IMR-90 (cell line): Measurements from ENCODE around the gene SPRY1. TPM values are rescaled to one million over a fixed set of nuclear protein-coding genes. Genes with fewer than 3 reads are reported as not detected.
A peak's percentile ranks its signal among the peaks of the same experiment; 100 is the strongest.

ENCODE experiments used
- ATAC-seq: fragments of 200-7000 bp; cut with Tn5 transposase; 2 replicates; pipeline ENCODE4 v1.9.1; 2020; ENCODE audit warnings: low read depth, mild to moderate bottlenecking, moderate library complexity
- BruUV-seq: library from RNA; stranded (reverse); fragments of 400-500 nt; replicated peaks from 2 replicates; lab custom pipeline; 2021; lab: Mats Ljungman, UMichigan
- CTCF ChIA-PET: fragments of 300-600 bp; formaldehyde crosslinking; extraction: SDS; loops from one replicate; lab custom pipeline; 2021; ENCODE audit warnings: antibody characterized with exemption; lab: Yijun Ruan, JAX
- POLR2A ChIA-PET: fragments of 300-600 bp; sonication (Branson Sonifier 250); formaldehyde crosslinking; loops from one replicate; lab custom pipeline; 2022; ENCODE audit warnings: antibody characterized with exemption; ENCODE audit not compliant: unreplicated experiment; lab: Charles Lee
- DNase-seq: peaks from one replicate; pipeline ENCODE4 v3.0.0; 2013
- H2AFZ ChIP-seq: replicated peaks from 2 replicates; pipeline ENCODE3; 2013; ENCODE audit warnings: low read length, mild to moderate bottlenecking; ENCODE audit not compliant: poor library complexity
- H2AK5ac ChIP-seq: 2 replicates; pipeline ENCODE4 v1.6.1; 2013; ENCODE audit warnings: low read depth, low read length, inconsistent platforms
- H2AK9ac ChIP-seq: replicated peaks from 2 replicates; pipeline ENCODE3; 2013; ENCODE audit warnings: mild to moderate bottlenecking, low read depth, low read length, moderate library complexity; ENCODE audit not compliant: poor library complexity
- H2BK120ac ChIP-seq: 2 replicates; pipeline ENCODE4 v1.6.1; 2013; ENCODE audit warnings: low read depth, low read length, inconsistent platforms
- H2BK15ac ChIP-seq: 3 replicates; pipeline ENCODE4 v1.6.1; 2013; ENCODE audit warnings: low read depth, low read length, inconsistent platforms
- H2BK20ac ChIP-seq: 2 replicates; pipeline ENCODE4 v1.6.1; 2013; ENCODE audit warnings: low read depth, mild to moderate bottlenecking, inconsistent platforms, low read length, moderate library complexity
- H2BK5ac ChIP-seq: 2 replicates; pipeline ENCODE4 v1.6.1; 2013; ENCODE audit warnings: mild to moderate bottlenecking, low read depth, low read length, inconsistent platforms; ENCODE audit not compliant: poor library complexity, severe bottlenecking
- H3K14ac ChIP-seq: replicated peaks from 2 replicates; pipeline ENCODE4 v1.6.1; 2013; ENCODE audit warnings: low read depth, low read length, inconsistent platforms
- H3K18ac ChIP-seq: 2 replicates; pipeline ENCODE4 v1.6.1; 2013; ENCODE audit warnings: low read depth, low read length, control low read depth
- H3K23ac ChIP-seq: 2 replicates; pipeline ENCODE4 v1.6.1; 2013; ENCODE audit warnings: low read depth, low read length, inconsistent platforms
- H3K27ac ChIP-seq: 2 replicates; pipeline ENCODE4 v1.5.1; 2013; ENCODE audit warnings: mild to moderate bottlenecking, control low read depth, low read length; ENCODE audit not compliant: insufficient read depth
- H3K27me3 ChIP-seq: 2 replicates; pipeline ENCODE4 v1.6.1; 2013; ENCODE audit warnings: low read length; ENCODE audit not compliant: control insufficient read depth, insufficient read depth
- H3K36me3 ChIP-seq: 2 replicates; pipeline ENCODE4 v1.6.1; 2013; ENCODE audit warnings: low read length, mixed read lengths; ENCODE audit not compliant: control insufficient read depth, insufficient read depth
- H3K4ac ChIP-seq: 2 replicates; pipeline ENCODE4 v1.6.1; 2013; ENCODE audit warnings: low read depth, low read length, inconsistent platforms
- H3K4me1 ChIP-seq: 2 replicates; pipeline ENCODE4 v1.6.1; 2013; ENCODE audit warnings: low read length, mixed read lengths; ENCODE audit not compliant: control insufficient read depth, insufficient read depth
- H3K4me2 ChIP-seq: 2 replicates; pipeline ENCODE4 v1.6.1; 2013; ENCODE audit warnings: low read depth, mild to moderate bottlenecking, control low read depth, low read length, moderate library complexity
- H3K4me3 ChIP-seq: 2 replicates; pipeline ENCODE4 v1.5.1; 2013; ENCODE audit warnings: low read depth, mild to moderate bottlenecking, control low read depth, low read length, moderate library complexity; ENCODE audit not compliant: insufficient read depth
- H3K56ac ChIP-seq: 2 replicates; pipeline ENCODE4 v1.6.1; 2013; ENCODE audit warnings: low read length, inconsistent platforms; ENCODE audit not compliant: insufficient read depth; ENCODE audit errors: extremely low read depth
- H3K79me1 ChIP-seq, 2 experiments: 2 replicates each; pipeline ENCODE4 v1.6.1; 2013; ENCODE audit warnings: low read length in 2 of 2, inconsistent platforms in 1 of 2, low read depth in 1 of 2
- H3K9ac ChIP-seq: 2 replicates; pipeline ENCODE4 v1.6.1; 2013; ENCODE audit warnings: low read depth, low read length, control low read depth
- H3K9me1 ChIP-seq: 2 replicates; pipeline ENCODE4 v1.6.1; 2013; ENCODE audit warnings: low read length, inconsistent platforms; ENCODE audit not compliant: insufficient read depth
- H3K9me3 ChIP-seq: 2 replicates; pipeline ENCODE4 v1.6.1; 2013; ENCODE audit warnings: low read length; ENCODE audit not compliant: control insufficient read depth, insufficient read depth
- H4K20me1 ChIP-seq: 2 replicates; pipeline ENCODE4 v1.6.1; 2013; ENCODE audit warnings: low read length, inconsistent platforms; ENCODE audit not compliant: insufficient read depth
- H4K5ac ChIP-seq: 2 replicates; pipeline ENCODE4 v1.6.1; 2013; ENCODE audit warnings: mild to moderate bottlenecking, low read depth, low read length, control low read depth
- H4K8ac ChIP-seq, 2 experiments: 2 replicates each; pipeline ENCODE4 v1.6.1; 2013; ENCODE audit warnings: low read depth in 2 of 2, low read length in 2 of 2, control low read depth in 1 of 2, inconsistent platforms in 1 of 2
- H4K91ac ChIP-seq: 2 replicates; pipeline ENCODE4 v1.6.1; 2013; ENCODE audit warnings: low read depth, low read length, inconsistent platforms; ENCODE audit not compliant: insufficient read depth
- MAFK ChIP-seq: IDR thresholded peaks from 2 replicates; pipeline ENCODE4 v1.6.1; 2012; ENCODE audit warnings: low read depth, low read length, improper control_type of control experiment
- SMC3 ChIP-seq: fragments of 150-350 bp; IDR thresholded peaks from 2 replicates; pipeline ENCODE4 v1.6.1; 2016; ENCODE audit warnings: low read depth, mild to moderate bottlenecking, antibody characterized with exemption, low read length, moderate library complexity
- WGBS, 2 experiments: methylation state at CpG; one replicate each; pipeline versions ENCODE4 v1.1.5 to v1.1.7; 2013; ENCODE audit warnings: missing lambda C conversion rate in 2 of 2; ENCODE audit not compliant: insufficient read length in 1 of 2; ENCODE audit errors: extremely low coverage in 2 of 2; 5-methylcytosine and 5-hydroxymethylcytosine counted together
- dilution Hi-C: fragments of 300-500 bp; cut with HindIII; formaldehyde crosslinking; loops from one replicate; pipeline ENCODE4 v1.14.3; 2018; ENCODE audit warnings: low sequenced_read_pairs; ENCODE audit not compliant: unreplicated experiment
- in situ Hi-C: fragments of 300-500 bp; cut with MboI; formaldehyde crosslinking; loops from 3 replicates; pipeline ENCODE4 v1.14.3; 2019; ENCODE audit warnings: low sequenced_read_pairs, inconsistent platforms, mixed read lengths
- intact Hi-C: fragments of 100-400 bp; cut with micrococcal nuclease; formaldehyde crosslinking; loops from 2 replicates; pipeline ENCODE4 v1.10.0; 2022
- polyA plus RNA-seq, 3 experiments: library from polyadenylated mRNA; depleted of rRNA; stranded (reverse); fragments of >200 nt; gene quantifications; 2 replicates each; pipeline ENCODE4 v1.2.3, GENCODE V29; 2012; ENCODE audit warnings: low replicate concordance in 1 of 3
- total RNA-seq: library from RNA; depleted of rRNA; stranded (reverse); fragments of >200 nt; gene quantifications from 2 replicates; pipeline ENCODE4 v1.2.3, GENCODE V29; 2012

SPRY1 gene
- total and polyA plus RNA-seq, 2 of the 4 experiments (the other 2 are of a cell fraction) = 1.4 to 2.2 TPM

- Histone ChIP-seq H3K4me1 (no peaks in the 10 kb centered on the region), H3K27me3 (no peaks in the 10 kb centered on the region), H2AK5ac (no peak overlapping the region), H3K27ac (no peak overlapping the region), H4K5ac (no peak overlapping the region), H4K20me1 (no peaks in the 10 kb centered on the region), H2AK9ac (no peak overlapping the region), H3K23ac (no peak overlapping the region), H3K4me2 (no peak overlapping the region), H3K9me3 (no peaks in the 10 kb centered on the region), H3K18ac (no peak overlapping the region), H3K9ac (no peak overlapping the region), H2BK20ac (no peak overlapping the region), H3K79me1 (no peaks in the 10 kb centered on the region), H2BK15ac (no peak overlapping the region), H3K4me3 (no peak overlapping the region), H2AFZ (no peak overlapping the region), H3K9me1 (no peaks in the 10 kb centered on the region), H2BK5ac (no peak overlapping the region), H4K91ac (no peak overlapping the region), H3K36me3 (no peaks in the 10 kb centered on the region), H3K14ac (no peak overlapping the region), H3K4ac (no peak overlapping the region), H2BK120ac (no peak overlapping the region), H4K8ac (no peak overlapping the region), H3K56ac (no peak overlapping the region)
- intact Hi-C loops (no loop called here), dilution Hi-C loops (no loop called here), in situ Hi-C loops (no loop called here)
- DNase-seq (no peak), ATAC-seq (0 out of 2 replicates have a peak, but pooled peaks have one; percentile 24)
- no peak for TF ChIP-seq MAFK
- TF ChIP-seq SMC3 = no peak
- no TSS peak for BruUV-seq
- CTCF ChIA-PET = no interaction called here
- no CpG with 5 or more reads among the region's 3 CpGs for WGBS, 2 experiments
- POLR2A ChIA-PET = no interaction called here
Measured at GRCh38 chr4:123438031-123438430, 41.4 kb downstream of the SPRY1 start.
